HepG2 (cell line): ENCODE data around the gene MROH2A. TPM values are rescaled to one million over a fixed set of nuclear protein-coding genes. Genes with fewer than 3 reads are reported as not detected.

Experiments
- ATAC-seq: fragments of 200-7000 bp; cut with Tn5 transposase; 3 replicates; pipeline ENCODE4 v1.9.1; 2020; ENCODE audit warnings: mild to moderate bottlenecking, moderate library complexity
- BruUV-seq: library from RNA; stranded (reverse); fragments of 400-500 nt; replicated peaks from 2 replicates; lab custom pipeline; 2021; lab: Mats Ljungman, UMichigan
- CTCF ChIA-PET: fragments of 300-600 bp; formaldehyde crosslinking; extraction: SDS; loops from one replicate; lab custom pipeline; 2021; ENCODE audit warnings: low total read pairs, inconsistent platforms, low intra/inter-chr PET ratio; lab: Yijun Ruan, JAX
- POLR2A ChIA-PET: fragments of 350-600 bp; sonication (Branson Sonifier 250); formaldehyde crosslinking; loops from one replicate; lab custom pipeline; 2020; ENCODE audit warnings: antibody characterized with exemption, inconsistent platforms; lab: Yijun Ruan, JAX
- DNase-seq: peaks from one replicate; pipeline ENCODE4 v3.0.0-alpha.2; 2015; ENCODE audit warnings: low spot score
- FAIRE-seq: peaks from 3 replicates; lab custom pipeline; 2011; peaks lifted over from hg19 to GRCh38; lab: Jason Lieb, UNC
- H2AFZ ChIP-seq: one replicate; pipeline ENCODE4 v1.6.1; 2011; ENCODE audit warnings: low read length, inconsistent platforms
- H3K27ac ChIP-seq: fragments of 300-600 bp; 3 replicates; pipeline ENCODE4 v1.8.0; 2011; ENCODE audit warnings: mixed run types, mild to moderate bottlenecking, mixed read lengths, low read length, inconsistent platforms; ENCODE audit not compliant: insufficient read depth; ENCODE audit errors: extremely low read length
- H3K27me3 ChIP-seq, 2 experiments: fragments of 200-600 bp in 1 of 2; 2 replicates in 1 of 2; 3 replicates in 1 of 2; pipeline versions ENCODE4 v1.6.0 to v1.8.0; 2011; ENCODE audit warnings: low read length in 2 of 2, mild to moderate bottlenecking in 2 of 2, moderate library complexity in 2 of 2, inconsistent platforms in 1 of 2; ENCODE audit not compliant: insufficient read depth in 2 of 2, control insufficient read depth in 1 of 2
- H3K36me3 ChIP-seq, 2 experiments: fragments of 200-600 bp in 1 of 2; replicated peaks in 1 of 2; 2 replicates in 1 of 2; 3 replicates in 1 of 2; pipeline versions ENCODE4 v1.5.1 to v1.8.0; 2011; ENCODE audit warnings: low read length in 2 of 2, inconsistent platforms in 1 of 2; ENCODE audit not compliant: insufficient read depth in 2 of 2, control insufficient read depth in 1 of 2
- H3K4me1 ChIP-seq: 2 replicates; pipeline ENCODE4 v1.5.1; 2012; ENCODE audit warnings: low read length, inconsistent platforms; ENCODE audit not compliant: insufficient read depth
- H3K4me2 ChIP-seq: 2 replicates; pipeline ENCODE4 v1.6.0; 2011; ENCODE audit warnings: low read depth, low read length, inconsistent platforms
- H3K4me3 ChIP-seq, 3 experiments: fragments of 200-600 bp in 1 of 3; sonication (generic), shearing (Covaris generic) in 1 of 3; replicated peaks in 1 of 3; 2 replicates each; pipeline ENCODE4 v1.5.1; 2011 to 2016; ENCODE audit warnings: low read length in 3 of 3, inconsistent platforms in 2 of 3, low read depth in 2 of 3, mild to moderate bottlenecking in 2 of 3, control low read depth in 1 of 3, mixed read lengths in 1 of 3; ENCODE audit not compliant: insufficient read depth in 1 of 3
- H3K79me2 ChIP-seq: one replicate; pipeline ENCODE4 v1.6.1; 2011; ENCODE audit warnings: low read length, inconsistent platforms; ENCODE audit not compliant: insufficient read depth
- H3K9ac ChIP-seq: 2 replicates; pipeline ENCODE4 v1.6.0; 2011; ENCODE audit warnings: mild to moderate bottlenecking, low read depth, low read length, inconsistent platforms; ENCODE audit not compliant: insufficient read depth
- H3K9me3 ChIP-seq: 2 replicates; pipeline ENCODE4 v1.5.1; 2012; ENCODE audit warnings: mild to moderate bottlenecking, low read length
- H4K20me1 ChIP-seq: 2 replicates; pipeline ENCODE4 v1.6.0; 2011; ENCODE audit warnings: inconsistent platforms, mild to moderate bottlenecking, low read length, moderate library complexity; ENCODE audit not compliant: insufficient read depth
- FOXA1 ChIP-seq, 2 experiments: fragments of 450-650 bp in 1 of 2; sonication (generic) in 1 of 2; formaldehyde crosslinking in 1 of 2; IDR thresholded peaks; 2 replicates each; pipeline versions ENCODE4 v1.4.0 to v1.6.1; 2016 to 2020; ENCODE audit warnings: missing genetic modification reagents in 1 of 2
- KMT2A ChIP-seq: sonication (generic); formaldehyde crosslinking; IDR thresholded peaks from 2 replicates; pipeline ENCODE4 v1.4.0; 2020; ENCODE audit warnings: missing genetic modification reagents
- MAZ ChIP-seq, 2 experiments: sonication (generic) in 1 of 2; formaldehyde crosslinking in 1 of 2; IDR thresholded peaks; 2 replicates each; pipeline versions ENCODE4 v1.5.0 to v1.6.1; 2012 to 2020; ENCODE audit warnings: low read depth in 2 of 2, mild to moderate bottlenecking in 2 of 2, borderline replicate concordance in 1 of 2, improper control_type of control experiment in 1 of 2, low read length in 1 of 2, missing genetic modification reagents in 1 of 2, moderate library complexity in 1 of 2
- NR3C1 ChIP-seq: sonication (generic); formaldehyde crosslinking; IDR thresholded peaks from 2 replicates; pipeline ENCODE4 v1.4.0; 2020; ENCODE audit warnings: missing genetic modification reagents
- PAX8 ChIP-seq: sonication (generic); formaldehyde crosslinking; IDR thresholded peaks from 2 replicates; pipeline ENCODE4 v1.8.0; 2022; ENCODE audit warnings: mild to moderate bottlenecking, missing genetic modification reagents, borderline replicate concordance
- RFX5 ChIP-seq: IDR thresholded peaks from 2 replicates; pipeline ENCODE4 v1.6.1; 2011; ENCODE audit warnings: low read depth, low read length, improper control_type of control experiment
- ZNF253 ChIP-seq: sonication (generic); formaldehyde crosslinking; IDR thresholded peaks from 2 replicates; pipeline ENCODE4 v1.8.0; 2022; ENCODE audit warnings: mild to moderate bottlenecking, missing genetic modification reagents, borderline replicate concordance
- ZSCAN12 ChIP-seq: sonication (generic); formaldehyde crosslinking; IDR thresholded peaks from 2 replicates; pipeline ENCODE4 v1.9.0; 2021; ENCODE audit warnings: mild to moderate bottlenecking, missing genetic modification reagents
- WGBS: methylation state at CpG from one replicate; pipeline ENCODE4 v1.1.6; 2017; ENCODE audit warnings: low lambda C conversion rate; 5-methylcytosine and 5-hydroxymethylcytosine counted together
- in situ Hi-C: cut with HindIII; loops from 2 replicates; pipeline ENCODE4 v1.10.0; 2017; ENCODE audit warnings: low pct_unique_long_range_greater_than_20kb; ENCODE audit not compliant: extremely low pct_ligation_motif_present
- intact Hi-C: fragments of 100-400 bp; cut with micrococcal nuclease; formaldehyde crosslinking; loops from one replicate; pipeline ENCODE4 v1.10.0; 2022; ENCODE audit not compliant: unreplicated experiment
- polyA plus RNA-seq, 8 experiments: library from polyadenylated mRNA; depleted of rRNA in 3 of 8; stranded (reverse) in 7 of 8; unstranded in 1 of 8; fragments of >200 nt; fragmentation: Illumina TruSeq in 4 of 8; extraction: Trizol in 4 of 8; gene quantifications; 2 replicates each; pipeline versions ENCODE4 v1.2.1 to v1.2.3, GENCODE V29; 2011 to 2016; ENCODE audit warnings: low read depth in 4 of 8, missing spikeins in 1 of 8, mixed read lengths in 1 of 8; ENCODE audit not compliant: insufficient read depth in 1 of 8
- total RNA-seq, 5 experiments: library from RNA; depleted of rRNA; stranded (reverse); fragments of >200 nt; fragmentation: Illumina TruSeq; extraction: Trizol; gene quantifications; 2 replicates each; pipeline ENCODE4 v1.2.3, GENCODE V29; 2016; ENCODE audit warnings: low read depth in 1 of 5
- TF ChIP-seq, protein P1 (sequence below): sonication (generic); formaldehyde crosslinking; IDR thresholded peaks from 2 replicates; pipeline ENCODE4 v1.4.0; 2020; ENCODE audit warnings: missing genetic modification reagents, borderline replicate concordance
- TF ChIP-seq, protein P2 (sequence below): sonication (generic); formaldehyde crosslinking; IDR thresholded peaks from 2 replicates; pipeline ENCODE4 v1.4.0; 2020; ENCODE audit warnings: missing genetic modification reagents, mild to moderate bottlenecking, borderline replicate concordance
- TF ChIP-seq, protein P3 (sequence below): sonication (generic); formaldehyde crosslinking; IDR thresholded peaks from 2 replicates; pipeline ENCODE4 v1.5.0; 2020; ENCODE audit warnings: missing genetic modification reagents
- TF ChIP-seq, protein P4 (sequence below): sonication (generic); formaldehyde crosslinking; IDR thresholded peaks from 2 replicates; pipeline ENCODE4 v1.5.0; 2020; ENCODE audit warnings: missing genetic modification reagents

Gene MROH2A
- total and polyA plus RNA-seq, 2 of the 13 experiments (the other 11 are each of a cell fraction or from before 2014, with no cell fraction given), result 0.03 to 0.04 TPM

DNA sequence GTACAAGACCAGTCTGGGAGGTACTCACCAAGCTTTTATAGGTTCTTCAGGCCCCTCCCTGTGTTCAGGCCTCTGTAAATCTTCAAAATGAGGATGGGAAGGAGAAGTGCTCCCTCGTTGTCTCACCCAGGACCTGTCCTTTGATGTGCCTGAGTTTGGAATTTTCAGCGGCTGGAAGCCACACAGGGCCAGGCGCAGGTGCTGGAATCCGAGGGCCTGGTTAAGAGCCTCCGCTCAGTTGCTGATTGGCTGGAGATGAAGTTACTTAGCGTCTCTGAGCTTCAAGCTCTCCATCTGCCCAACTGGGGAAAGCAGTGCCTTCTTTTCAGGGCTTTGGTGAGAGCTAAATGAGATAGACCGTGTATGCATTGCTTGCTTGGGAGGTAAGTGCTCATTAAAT, 46.2 kb downstream of the MROH2A start (continued):
- TF ChIP-seq, protein P1, sequence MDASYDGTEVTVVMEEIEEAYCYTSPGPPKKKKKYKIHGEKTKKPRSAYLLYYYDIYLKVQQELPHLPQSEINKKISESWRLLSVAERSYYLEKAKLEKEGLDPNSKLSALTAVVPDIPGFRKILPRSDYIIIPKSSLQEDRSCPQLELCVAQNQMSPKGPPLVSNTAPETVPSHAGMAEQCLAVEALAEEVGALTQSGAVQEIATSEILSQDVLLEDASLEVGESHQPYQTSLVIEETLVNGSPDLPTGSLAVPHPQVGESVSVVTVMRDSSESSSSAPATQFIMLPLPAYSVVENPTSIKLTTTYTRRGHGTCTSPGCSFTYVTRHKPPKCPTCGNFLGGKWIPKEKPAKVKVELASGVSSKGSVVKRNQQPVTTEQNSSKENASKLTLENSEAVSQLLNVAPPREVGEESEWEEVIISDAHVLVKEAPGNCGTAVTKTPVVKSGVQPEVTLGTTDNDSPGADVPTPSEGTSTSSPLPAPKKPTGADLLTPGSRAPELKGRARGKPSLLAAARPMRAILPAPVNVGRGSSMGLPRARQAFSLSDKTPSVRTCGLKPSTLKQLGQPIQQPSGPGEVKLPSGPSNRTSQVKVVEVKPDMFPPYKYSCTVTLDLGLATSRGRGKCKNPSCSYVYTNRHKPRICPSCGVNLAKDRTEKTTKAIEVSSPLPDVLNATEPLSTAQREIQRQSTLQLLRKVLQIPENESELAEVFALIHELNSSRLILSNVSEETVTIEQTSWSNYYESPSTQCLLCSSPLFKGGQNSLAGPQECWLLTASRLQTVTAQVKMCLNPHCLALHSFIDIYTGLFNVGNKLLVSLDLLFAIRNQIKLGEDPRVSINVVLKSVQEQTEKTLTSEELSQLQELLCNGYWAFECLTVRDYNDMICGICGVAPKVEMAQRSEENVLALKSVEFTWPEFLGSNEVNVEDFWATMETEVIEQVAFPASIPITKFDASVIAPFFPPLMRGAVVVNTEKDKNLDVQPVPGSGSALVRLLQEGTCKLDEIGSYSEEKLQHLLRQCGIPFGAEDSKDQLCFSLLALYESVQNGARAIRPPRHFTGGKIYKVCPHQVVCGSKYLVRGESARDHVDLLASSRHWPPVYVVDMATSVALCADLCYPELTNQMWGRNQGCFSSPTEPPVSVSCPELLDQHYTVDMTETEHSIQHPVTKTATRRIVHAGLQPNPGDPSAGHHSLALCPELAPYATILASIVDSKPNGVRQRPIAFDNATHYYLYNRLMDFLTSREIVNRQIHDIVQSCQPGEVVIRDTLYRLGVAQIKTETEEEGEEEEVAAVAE, result no peak
- TF ChIP-seq NR3C1 (CRISPR knock-in tag), result no peak
- TF ChIP-seq ZNF253 (CRISPR knock-in tag), result no peak
- TF ChIP-seq FOXA1 (IDR thresholded peaks at IDR 0.05), result no peak
- TF ChIP-seq FOXA1 (CRISPR knock-in tag; IDR thresholded peaks at IDR 0.05), result no peak
- no peak for TF ChIP-seq KMT2A
- no peak for TF ChIP-seq PAX8

DNA sequence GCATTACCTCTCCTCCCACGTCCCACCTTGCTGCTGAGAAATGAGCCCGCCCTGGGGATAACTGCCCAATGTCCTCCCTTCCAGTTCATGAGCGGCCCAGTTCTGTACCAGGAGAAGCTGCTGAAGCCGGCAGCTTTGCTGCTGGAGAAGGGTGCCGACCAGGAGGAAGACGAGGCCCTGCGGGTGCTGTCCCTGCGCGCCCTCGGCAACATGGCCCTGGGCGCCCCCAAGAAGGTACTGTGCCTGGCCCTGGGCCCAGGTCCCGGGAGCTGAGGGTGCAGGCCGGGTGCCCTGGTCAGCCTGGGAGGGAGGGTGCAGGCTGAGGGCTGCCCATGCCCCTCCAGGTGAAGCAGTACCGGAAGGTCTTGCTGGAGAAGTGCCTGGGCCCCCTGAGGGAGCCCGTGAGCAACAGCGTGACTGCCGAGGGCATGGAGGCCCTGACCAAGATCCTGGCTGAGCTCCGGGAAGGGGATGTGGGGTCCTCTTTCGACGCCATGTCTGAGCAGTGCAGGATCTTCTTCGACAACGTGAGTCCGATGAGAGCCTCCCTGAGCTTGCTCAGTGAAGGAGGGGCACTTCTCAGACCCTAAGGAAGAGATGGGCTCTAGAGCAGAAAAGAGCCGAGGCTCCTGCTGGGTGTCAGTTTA, 50.5 kb downstream of the MROH2A start:
- POLR2A ChIA-PET, result no interaction called here
- Histone ChIP-seq H3K4me3 (no peak overlapping the region), H3K27ac (no peak overlapping the region), H3K36me3 (no peaks in the 10 kb centered on the region), H2AFZ (no peak overlapping the region), H4K20me1 (no peaks in the 10 kb centered on the region), H3K79me2 (no peaks in the 10 kb centered on the region), H3K4me1 (no peaks in the 10 kb centered on the region), H3K9ac (no peak overlapping the region), H3K27me3 (peaks cover 0 to 1% of the 10 kb centered on the region in 2 experiments; a peak in 1 of 5 replicates), H3K9me3 (no peaks in the 10 kb centered on the region), H3K4me2 (no peak overlapping the region)
- no peak for FAIRE-seq
- no peak for ATAC-seq
- 69% methylated on average over 12 of the region's 24 CpGs for WGBS
- in situ Hi-C loops, result loop anchor here (25.0 kb wide), 1 partner anchor 516 kb away; the partner anchor contains the start of gene SAG
- no TSS peak for BruUV-seq
- CTCF ChIA-PET, result no interaction called here
- no peak for DNase-seq
- intact Hi-C loops, result no loop called here
- TF ChIP-seq, protein P2, sequence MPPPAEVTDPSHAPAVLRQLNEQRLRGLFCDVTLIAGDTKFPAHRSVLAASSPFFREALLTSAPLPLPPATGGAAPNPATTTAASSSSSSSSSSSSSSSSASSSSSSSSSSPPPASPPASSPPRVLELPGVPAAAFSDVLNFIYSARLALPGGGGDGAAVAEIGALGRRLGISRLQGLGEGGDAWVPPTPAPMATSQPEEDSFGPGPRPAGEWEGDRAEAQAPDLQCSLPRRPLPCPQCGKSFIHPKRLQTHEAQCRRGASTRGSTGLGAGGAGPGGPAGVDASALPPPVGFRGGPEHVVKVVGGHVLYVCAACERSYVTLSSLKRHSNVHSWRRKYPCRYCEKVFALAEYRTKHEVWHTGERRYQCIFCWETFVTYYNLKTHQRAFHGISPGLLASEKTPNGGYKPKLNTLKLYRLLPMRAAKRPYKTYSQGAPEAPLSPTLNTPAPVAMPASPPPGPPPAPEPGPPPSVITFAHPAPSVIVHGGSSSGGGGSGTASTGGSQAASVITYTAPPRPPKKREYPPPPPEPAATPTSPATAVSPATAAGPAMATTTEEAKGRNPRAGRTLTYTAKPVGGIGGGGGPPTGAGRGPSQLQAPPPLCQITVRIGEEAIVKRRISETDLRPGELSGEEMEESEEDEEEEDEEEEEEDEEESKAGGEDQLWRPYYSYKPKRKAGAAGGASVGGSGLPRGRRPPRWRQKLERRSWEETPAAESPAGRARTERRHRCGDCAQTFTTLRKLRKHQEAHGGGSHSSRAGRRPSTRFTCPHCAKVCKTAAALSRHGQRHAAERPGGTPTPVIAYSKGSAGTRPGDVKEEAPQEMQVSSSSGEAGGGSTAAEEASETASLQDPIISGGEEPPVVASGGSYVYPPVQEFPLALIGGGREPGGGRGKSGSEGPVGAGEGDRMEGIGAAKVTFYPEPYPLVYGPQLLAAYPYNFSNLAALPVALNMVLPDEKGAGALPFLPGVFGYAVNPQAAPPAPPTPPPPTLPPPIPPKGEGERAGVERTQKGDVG (CRISPR knock-in tag), result no peak
- TF ChIP-seq MAZ (IDR thresholded peaks at IDR 0.05; ENCODE audit: borderline replicate concordance, low read depth, low read length), result no peak
- TF ChIP-seq MAZ (CRISPR knock-in tag; IDR thresholded peaks at IDR 0.05; ENCODE audit: low read depth), result no peak
- TF ChIP-seq ZSCAN12 (CRISPR knock-in tag), result no peak
- no peak for TF ChIP-seq RFX5
- TF ChIP-seq, protein P3, sequence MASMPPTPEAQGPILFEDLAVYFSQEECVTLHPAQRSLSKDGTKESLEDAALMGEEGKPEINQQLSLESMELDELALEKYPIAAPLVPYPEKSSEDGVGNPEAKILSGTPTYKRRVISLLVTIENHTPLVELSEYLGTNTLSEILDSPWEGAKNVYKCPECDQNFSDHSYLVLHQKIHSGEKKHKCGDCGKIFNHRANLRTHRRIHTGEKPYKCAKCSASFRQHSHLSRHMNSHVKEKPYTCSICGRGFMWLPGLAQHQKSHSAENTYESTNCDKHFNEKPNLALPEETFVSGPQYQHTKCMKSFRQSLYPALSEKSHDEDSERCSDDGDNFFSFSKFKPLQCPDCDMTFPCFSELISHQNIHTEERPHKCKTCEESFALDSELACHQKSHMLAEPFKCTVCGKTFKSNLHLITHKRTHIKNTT (CRISPR knock-in tag), result no peak
- TF ChIP-seq, protein P4, sequence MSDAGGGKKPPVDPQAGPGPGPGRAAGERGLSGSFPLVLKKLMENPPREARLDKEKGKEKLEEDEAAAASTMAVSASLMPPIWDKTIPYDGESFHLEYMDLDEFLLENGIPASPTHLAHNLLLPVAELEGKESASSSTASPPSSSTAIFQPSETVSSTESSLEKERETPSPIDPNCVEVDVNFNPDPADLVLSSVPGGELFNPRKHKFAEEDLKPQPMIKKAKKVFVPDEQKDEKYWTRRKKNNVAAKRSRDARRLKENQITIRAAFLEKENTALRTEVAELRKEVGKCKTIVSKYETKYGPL, result no peak
